ENCODE measurements around the gene WDR91.

GRCh38 chr7:135143885-135144668, 67.2 kb downstream of the WDR91 start:
- TF ChIP-seq EZH2 (IDR thresholded peaks at IDR 0.05; ENCODE audit: borderline replicate concordance, insufficient read depth, low read depth, low read length, poor library complexity, severe bottlenecking) (no peak), CTCF (IDR thresholded peaks at IDR 0.05) (no peak)
